Subcutaneous abdominal adipose tissue (tissue), 5 donors: ENCODE measurements around the gene SPIN2A.
"Not testable (repeated sequence)": the region's sequence is repeated elsewhere in the genome, so short reads cannot be mapped to it uniquely, and the experiment has no call there.

Experiments
- H3K27ac ChIP-seq: one replicate; pipeline ENCODE4 v1.7.0; 2013; ENCODE audit warnings: low read depth, mild to moderate bottlenecking, inconsistent platforms, low read length, moderate library complexity
- H3K27me3 ChIP-seq, 5 donors: one replicate each; pipeline ENCODE4 v1.7.0; 2013; ENCODE audit warnings: low read length in 5 of 5, inconsistent platforms in 1 of 5; ENCODE audit not compliant: control insufficient read depth in 5 of 5, insufficient read depth in 4 of 5
- H3K36me3 ChIP-seq, 5 donors: one replicate each; pipeline ENCODE4 v1.7.0; 2013; ENCODE audit warnings: low read length in 5 of 5; ENCODE audit not compliant: control insufficient read depth in 5 of 5, insufficient read depth in 5 of 5
- H3K4me1 ChIP-seq, 5 donors: one replicate each; pipeline ENCODE4 v1.7.0; 2013; ENCODE audit warnings: low read length in 5 of 5, mild to moderate bottlenecking in 3 of 5, moderate library complexity in 1 of 5; ENCODE audit not compliant: control insufficient read depth in 5 of 5, insufficient read depth in 5 of 5
- H3K4me3 ChIP-seq, 5 donors: one replicate each; pipeline ENCODE4 v1.7.0; 2013; ENCODE audit warnings: low read length in 5 of 5, low read depth in 1 of 5
- H3K9ac ChIP-seq, 5 donors: one replicate each; pipeline ENCODE4 v1.7.0; 2013; ENCODE audit warnings: low read length in 5 of 5, mild to moderate bottlenecking in 4 of 5, moderate library complexity in 3 of 5
- H3K9me3 ChIP-seq, 5 donors: one replicate each; pipeline ENCODE4 v1.7.0; 2013; ENCODE audit warnings: low read length in 5 of 5; ENCODE audit not compliant: control insufficient read depth in 5 of 5
- donor health status: healthy.
- donor health status: healthy.
- donor health status: healthy.
- donor health status: healthy.
- donor health status: healthy.

The SPIN2A gene

GRCh38 chrX:57137073-57137472 is at the start of gene SPIN2A:
Gene SPIN2A, minus strand, starts transcription at chrX:57137397. Its CDS starts 800 bp downstream, at chrX:57136597.
- not testable (repeated sequence) for H3K9me3 ChIP-seq, H3K27me3 ChIP-seq, H3K4me1 ChIP-seq, H3K36me3 ChIP-seq, H3K27ac ChIP-seq
- Histone ChIP-seq H3K9ac (peak within 1 kb of the TSS in 1 of 5 donors; percentile 43), H3K4me3 (peak within 1 kb of the TSS; percentile 51 to 72 (median 65))

GRCh38 chrX:57178605-57179004 is 41.4 kb upstream of the SPIN2A start:
- no peak overlapping the region for H3K9ac ChIP-seq
- peaks cover 0 to 4% (median 0%) of the 10 kb centered on the region in 5 donors for H3K27me3 ChIP-seq
- H3K27ac ChIP-seq: no peak overlapping the region
- no peaks in the 10 kb centered on the region for H3K4me1 ChIP-seq
- H3K9me3 ChIP-seq: peaks cover 0 to 4% (median 0%) of the 10 kb centered on the region in 5 donors
- no peak overlapping the region for H3K4me3 ChIP-seq
- no peaks in the 10 kb centered on the region for H3K36me3 ChIP-seq

GRCh38 chrX:57177070-57177469 is 39.9 kb upstream of the SPIN2A start:
- H3K36me3 ChIP-seq: no peaks in the 10 kb centered on the region
- no peak overlapping the region for H3K9ac ChIP-seq
- H3K4me1 ChIP-seq: no peaks in the 10 kb centered on the region
- H3K27ac ChIP-seq: no peak overlapping the region
- H3K4me3 ChIP-seq: no peak overlapping the region
- peaks cover 0 to 4% (median 0%) of the 10 kb centered on the region in 5 donors for H3K9me3 ChIP-seq
- peaks cover 0 to 4% (median 0%) of the 10 kb centered on the region in 5 donors for H3K27me3 ChIP-seq

GRCh38 chrX:57172544-57172943 is 35.3 kb upstream of the SPIN2A start:
- Histone ChIP-seq H3K27me3 (peaks cover 0 to 4% (median 0%) of the 10 kb centered on the region in 5 donors), H3K36me3 (no peaks in the 10 kb centered on the region), H3K27ac (no peak overlapping the region), H3K9me3 (no peaks in the 10 kb centered on the region), H3K4me3 (no peak overlapping the region), H3K9ac (no peak overlapping the region), H3K4me1 (no peaks in the 10 kb centered on the region)

GRCh38 chrX:57156397-57157049 is 19.3 kb upstream of the SPIN2A start:
- no peaks in the 10 kb centered on the region for H3K27me3 ChIP-seq
- peaks cover 0 to 12% (median 9%) of the 10 kb centered on the region in 5 donors for H3K4me1 ChIP-seq
- peaks cover 3 to 12% (median 11%) of the 10 kb centered on the region in 5 donors for H3K9me3 ChIP-seq
- H3K4me3 ChIP-seq: no peak overlapping the region
- H3K36me3 ChIP-seq: no peaks in the 10 kb centered on the region
- H3K27ac ChIP-seq: no peak overlapping the region
- no peak overlapping the region for H3K9ac ChIP-seq

- H3K9ac ChIP-seq: no peak overlapping the region
- peaks cover 3 to 12% (median 11%) of the 10 kb centered on the region in 5 donors for H3K9me3 ChIP-seq
- no peaks in the 10 kb centered on the region for H3K27me3 ChIP-seq
- peaks cover 0 to 12% (median 9%) of the 10 kb centered on the region in 5 donors for H3K4me1 ChIP-seq
- no peak overlapping the region for H3K4me3 ChIP-seq
- no peak overlapping the region for H3K27ac ChIP-seq
- no peaks in the 10 kb centered on the region for H3K36me3 ChIP-seq
Measured at GRCh38 chrX:57155171-57155570, 18.0 kb upstream of the SPIN2A start.

- not testable (repeated sequence) for H3K4me3 ChIP-seq, H3K36me3 ChIP-seq, H3K9ac ChIP-seq, H3K27me3 ChIP-seq, H3K27ac ChIP-seq
- Histone ChIP-seq H3K4me1 (peaks cover 0 to 12% (median 9%) of the 10 kb centered on the region in 5 donors), H3K9me3 (peaks cover 3 to 12% (median 11%) of the 10 kb centered on the region in 5 donors)
Measured at GRCh38 chrX:57152222-57152621, 15.0 kb upstream of the SPIN2A start.

- no peak overlapping the region for H3K4me3 ChIP-seq
- H3K36me3 ChIP-seq: no peaks in the 10 kb centered on the region
Measured at GRCh38 chrX:57138674-57139073, 1.5 kb upstream of the SPIN2A start.

GRCh38 chrX:57137501-57137900 is 304 bp upstream of the SPIN2A start:
- peak overlapping the region; percentile 35 to 72 (median 65) for H3K4me3 ChIP-seq
- peak overlapping the region in 1 of 5 donors; percentile 43 for H3K9ac ChIP-seq
- H3K27ac ChIP-seq: no peak overlapping the region
- peaks cover 0 to 2% (median 0%) of the 10 kb centered on the region in 5 donors for H3K27me3 ChIP-seq
- H3K36me3 ChIP-seq: no peaks in the 10 kb centered on the region
- H3K4me1 ChIP-seq: peaks cover 0 to 5% (median 0%) of the 10 kb centered on the region in 5 donors
- H3K9me3 ChIP-seq: no peaks in the 10 kb centered on the region

More at GRCh38 chrX:57138674-57139073, 1.5 kb upstream of the SPIN2A start:
- H3K9me3 ChIP-seq: no peaks in the 10 kb centered on the region
- peaks cover 0 to 2% (median 0%) of the 10 kb centered on the region in 5 donors for H3K27me3 ChIP-seq
- peaks cover 0 to 5% (median 0%) of the 10 kb centered on the region in 5 donors for H3K4me1 ChIP-seq
- H3K27ac ChIP-seq: no peak overlapping the region
- no peak overlapping the region for H3K9ac ChIP-seq

- not testable (repeated sequence) for H3K9ac ChIP-seq, H3K4me1 ChIP-seq, H3K27me3 ChIP-seq, H3K36me3 ChIP-seq, H3K27ac ChIP-seq, H3K9me3 ChIP-seq
- peak overlapping the region; percentile 51 to 72 (median 65) for H3K4me3 ChIP-seq
Measured at GRCh38 chrX:57136589-57136988, 608 bp downstream of the SPIN2A start.
